ENCODE data around the gene TTC32. TPM values are rescaled to one million over a fixed set of nuclear protein-coding genes. Genes with fewer than 3 reads are reported as not detected.
"Not testable (repeated sequence)": the region's sequence is repeated elsewhere in the genome, so short reads cannot be mapped to it uniquely, and the experiment has no call there.

The TTC32 gene
- total RNA-seq, 1 experiment from 2014 or later, result 9.9 TPM

- TF ChIP-seq, protein P1, sequence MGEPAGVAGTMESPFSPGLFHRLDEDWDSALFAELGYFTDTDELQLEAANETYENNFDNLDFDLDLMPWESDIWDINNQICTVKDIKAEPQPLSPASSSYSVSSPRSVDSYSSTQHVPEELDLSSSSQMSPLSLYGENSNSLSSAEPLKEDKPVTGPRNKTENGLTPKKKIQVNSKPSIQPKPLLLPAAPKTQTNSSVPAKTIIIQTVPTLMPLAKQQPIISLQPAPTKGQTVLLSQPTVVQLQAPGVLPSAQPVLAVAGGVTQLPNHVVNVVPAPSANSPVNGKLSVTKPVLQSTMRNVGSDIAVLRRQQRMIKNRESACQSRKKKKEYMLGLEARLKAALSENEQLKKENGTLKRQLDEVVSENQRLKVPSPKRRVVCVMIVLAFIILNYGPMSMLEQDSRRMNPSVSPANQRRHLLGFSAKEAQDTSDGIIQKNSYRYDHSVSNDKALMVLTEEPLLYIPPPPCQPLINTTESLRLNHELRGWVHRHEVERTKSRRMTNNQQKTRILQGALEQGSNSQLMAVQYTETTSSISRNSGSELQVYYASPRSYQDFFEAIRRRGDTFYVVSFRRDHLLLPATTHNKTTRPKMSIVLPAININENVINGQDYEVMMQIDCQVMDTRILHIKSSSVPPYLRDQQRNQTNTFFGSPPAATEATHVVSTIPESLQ (CRISPR knock-in tag; IDR thresholded peaks at IDR 0.05), result no peak
Measured at GRCh38 chr2:19881221-19881907, 20.4 kb downstream of the TTC32 start (continued).

- H3K27me3 Mint-ChIP-seq (ENCODE audit: low read depth); H3K4me1 Mint-ChIP-seq; POLR2A ChIA-PET; H3K27ac Mint-ChIP-seq; DNase-seq (ENCODE audit: low spot score); H3K36me3 Mint-ChIP-seq; ATAC-seq; H3K9me3 Mint-ChIP-seq; CTCF ChIA-PET; H3K4me3 Mint-ChIP-seq: not testable (repeated sequence)
Measured at GRCh38 chr2:19880191-19880590, 21.6 kb downstream of the TTC32 start.

DNA sequence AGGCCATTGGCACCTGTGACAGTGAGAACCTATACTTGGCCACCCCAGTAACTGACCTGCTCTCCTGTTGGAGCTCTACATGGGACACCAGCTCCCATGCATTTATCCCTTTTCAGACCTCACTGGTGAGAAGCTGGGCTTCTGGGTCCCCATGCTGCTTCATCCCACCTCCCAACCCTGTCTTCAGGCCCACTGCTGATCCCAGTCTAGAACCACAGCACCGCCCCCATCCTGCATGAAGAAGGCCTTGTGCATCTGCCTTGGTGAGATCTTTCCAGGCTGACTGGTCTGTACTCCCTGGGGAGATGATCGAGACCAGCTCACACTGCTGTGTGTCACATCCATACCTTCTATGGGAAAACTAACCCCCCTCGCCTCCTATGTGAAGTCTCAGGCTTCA, 22.7 kb downstream of the TTC32 start:
- H3K27ac Mint-ChIP-seq, result no peak overlapping the region
- no peaks in the 10 kb centered on the region for H3K4me1 Mint-ChIP-seq
- ChIA-PET CTCF (no interaction called here), POLR2A (no interaction called here)
- peaks cover 2% of the 10 kb centered on the region for H3K27me3 Mint-ChIP-seq (ENCODE audit: low read depth)
- TF ChIP-seq, protein P2, sequence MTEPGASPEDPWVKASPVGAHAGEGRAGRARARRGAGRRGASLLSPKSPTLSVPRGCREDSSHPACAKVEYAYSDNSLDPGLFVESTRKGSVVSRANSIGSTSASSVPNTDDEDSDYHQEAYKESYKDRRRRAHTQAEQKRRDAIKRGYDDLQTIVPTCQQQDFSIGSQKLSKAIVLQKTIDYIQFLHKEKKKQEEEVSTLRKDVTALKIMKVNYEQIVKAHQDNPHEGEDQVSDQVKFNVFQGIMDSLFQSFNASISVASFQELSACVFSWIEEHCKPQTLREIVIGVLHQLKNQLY (CRISPR knock-in tag; IDR thresholded peaks at IDR 0.05), result no peak
- TF ChIP-seq ETV6 (CRISPR knock-in tag; IDR thresholded peaks at IDR 0.05), result no peak
- TF ChIP-seq PRDM15 (CRISPR knock-in tag; IDR thresholded peaks at IDR 0.05), result no peak
- TF ChIP-seq GTF2I (CRISPR knock-in tag; conservative IDR thresholded peaks at IDR 0.05), result no peak
- no peak for TF ChIP-seq ZNF138 (CRISPR knock-in tag; conservative IDR thresholded peaks at IDR 0.05)
- TF ChIP-seq, protein P3, sequence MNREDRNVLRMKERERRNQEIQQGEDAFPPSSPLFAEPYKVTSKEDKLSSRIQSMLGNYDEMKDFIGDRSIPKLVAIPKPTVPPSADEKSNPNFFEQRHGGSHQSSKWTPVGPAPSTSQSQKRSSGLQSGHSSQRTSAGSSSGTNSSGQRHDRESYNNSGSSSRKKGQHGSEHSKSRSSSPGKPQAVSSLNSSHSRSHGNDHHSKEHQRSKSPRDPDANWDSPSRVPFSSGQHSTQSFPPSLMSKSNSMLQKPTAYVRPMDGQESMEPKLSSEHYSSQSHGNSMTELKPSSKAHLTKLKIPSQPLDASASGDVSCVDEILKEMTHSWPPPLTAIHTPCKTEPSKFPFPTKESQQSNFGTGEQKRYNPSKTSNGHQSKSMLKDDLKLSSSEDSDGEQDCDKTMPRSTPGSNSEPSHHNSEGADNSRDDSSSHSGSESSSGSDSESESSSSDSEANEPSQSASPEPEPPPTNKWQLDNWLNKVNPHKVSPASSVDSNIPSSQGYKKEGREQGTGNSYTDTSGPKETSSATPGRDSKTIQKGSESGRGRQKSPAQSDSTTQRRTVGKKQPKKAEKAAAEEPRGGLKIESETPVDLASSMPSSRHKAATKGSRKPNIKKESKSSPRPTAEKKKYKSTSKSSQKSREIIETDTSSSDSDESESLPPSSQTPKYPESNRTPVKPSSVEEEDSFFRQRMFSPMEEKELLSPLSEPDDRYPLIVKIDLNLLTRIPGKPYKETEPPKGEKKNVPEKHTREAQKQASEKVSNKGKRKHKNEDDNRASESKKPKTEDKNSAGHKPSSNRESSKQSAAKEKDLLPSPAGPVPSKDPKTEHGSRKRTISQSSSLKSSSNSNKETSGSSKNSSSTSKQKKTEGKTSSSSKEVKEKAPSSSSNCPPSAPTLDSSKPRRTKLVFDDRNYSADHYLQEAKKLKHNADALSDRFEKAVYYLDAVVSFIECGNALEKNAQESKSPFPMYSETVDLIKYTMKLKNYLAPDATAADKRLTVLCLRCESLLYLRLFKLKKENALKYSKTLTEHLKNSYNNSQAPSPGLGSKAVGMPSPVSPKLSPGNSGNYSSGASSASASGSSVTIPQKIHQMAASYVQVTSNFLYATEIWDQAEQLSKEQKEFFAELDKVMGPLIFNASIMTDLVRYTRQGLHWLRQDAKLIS (CRISPR knock-in tag; IDR thresholded peaks at IDR 0.05; ENCODE audit: borderline replicate concordance), result no peak
- TF ChIP-seq FOXK1 (CRISPR knock-in tag; IDR thresholded peaks at IDR 0.05), result no peak
- TF ChIP-seq, protein P4, sequence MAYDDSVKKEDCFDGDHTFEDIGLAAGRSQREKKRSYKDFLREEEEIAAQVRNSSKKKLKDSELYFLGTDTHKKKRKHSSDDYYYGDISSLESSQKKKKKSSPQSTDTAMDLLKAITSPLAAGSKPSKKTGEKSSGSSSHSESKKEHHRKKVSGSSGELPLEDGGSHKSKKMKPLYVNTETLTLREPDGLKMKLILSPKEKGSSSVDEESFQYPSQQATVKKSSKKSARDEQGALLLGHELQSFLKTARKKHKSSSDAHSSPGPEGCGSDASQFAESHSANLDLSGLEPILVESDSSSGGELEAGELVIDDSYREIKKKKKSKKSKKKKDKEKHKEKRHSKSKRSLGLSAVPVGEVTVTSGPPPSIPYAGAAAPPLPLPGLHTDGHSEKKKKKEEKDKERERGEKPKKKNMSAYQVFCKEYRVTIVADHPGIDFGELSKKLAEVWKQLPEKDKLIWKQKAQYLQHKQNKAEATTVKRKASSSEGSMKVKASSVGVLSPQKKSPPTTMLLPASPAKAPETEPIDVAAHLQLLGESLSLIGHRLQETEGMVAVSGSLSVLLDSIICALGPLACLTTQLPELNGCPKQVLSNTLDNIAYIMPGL (CRISPR knock-in tag; IDR thresholded peaks at IDR 0.05), result no peak
- no peak for TF ChIP-seq ZBTB43 (CRISPR knock-in tag; IDR thresholded peaks at IDR 0.05)
- TF ChIP-seq CBFB (CRISPR knock-in tag; IDR thresholded peaks at IDR 0.05; ENCODE audit: low read depth), result no peak
- TF ChIP-seq RELA (CRISPR knock-in tag; IDR thresholded peaks at IDR 0.05; ENCODE audit: borderline replicate concordance), result no peak
- no peak for TF ChIP-seq JAZF1 (CRISPR knock-in tag; IDR thresholded peaks at IDR 0.05)
- no peak for TF ChIP-seq ESRRA (CRISPR knock-in tag; IDR thresholded peaks at IDR 0.05; ENCODE audit: borderline replicate concordance)
- H3K4me3 Mint-ChIP-seq, result no peak overlapping the region
- H3K36me3 Mint-ChIP-seq, result no peaks in the 10 kb centered on the region
- H3K9me3 Mint-ChIP-seq, result no peaks in the 10 kb centered on the region
- ATAC-seq, result no peak
- DNase-seq (ENCODE audit: low spot score), result no peak
